ENCODE results near the gene SLC16A4.
"Not testable (repeated sequence)": the region's sequence is repeated elsewhere in the genome, so short reads cannot be mapped to it uniquely, and the experiment has no call there.

SLC16A4 gene

DNA sequence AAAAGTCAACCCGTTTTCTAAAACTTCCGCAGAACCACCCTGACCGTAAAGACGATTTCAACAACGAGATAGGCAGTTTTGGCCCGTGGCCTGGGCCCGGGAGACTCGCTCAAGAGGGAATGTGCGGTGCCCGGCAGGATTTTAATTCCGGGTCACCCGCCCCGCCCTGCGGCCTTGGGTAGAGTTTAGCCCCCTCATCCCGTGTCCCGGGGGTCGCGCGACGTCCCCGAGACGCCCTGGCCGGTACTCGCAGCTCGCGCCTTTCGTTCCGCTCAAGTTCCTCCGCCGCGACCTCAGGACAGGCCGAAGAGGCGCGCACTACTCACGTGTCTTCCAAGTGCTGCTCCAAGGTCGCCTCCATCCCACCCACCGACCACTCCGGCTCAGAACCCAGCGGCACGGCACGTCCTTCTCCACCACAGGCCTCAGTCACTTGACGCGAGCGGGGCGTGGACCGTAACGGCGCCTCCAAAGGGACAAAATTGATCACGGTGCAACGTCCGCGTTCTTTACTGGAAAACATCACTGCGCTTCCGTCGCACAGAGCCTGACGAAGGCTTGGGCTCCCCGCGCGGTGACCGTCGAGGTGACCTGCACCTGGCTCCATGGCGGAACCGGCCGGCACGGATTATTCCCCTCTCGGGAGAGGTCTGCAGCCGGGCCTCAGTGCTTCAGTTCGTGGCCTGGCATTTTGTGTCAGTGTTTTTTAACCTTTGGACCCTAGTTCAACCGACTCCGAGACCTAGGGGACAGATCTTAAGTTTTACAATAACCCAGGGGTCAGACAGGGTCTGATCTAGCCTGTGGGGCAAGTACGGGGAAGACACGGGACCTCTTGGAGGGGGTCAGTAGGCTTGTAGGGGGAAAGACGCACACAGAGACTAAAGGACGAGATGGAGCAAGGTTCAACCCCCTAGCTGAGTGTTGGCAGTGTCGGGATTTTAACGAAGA lies 16.7 kb upstream of the SLC16A4 start, which contains the start of gene LAMTOR5:
Gene LAMTOR5 (minus strand): TSS at position 435 of the 951 bp plus-strand sequence. CDS start 74 bp downstream, at position 361.
- peak; percentile 94 for DNase-seq (ENCODE audit: low read depth)
- no peaks in the 10 kb centered on the region for H3K9me3 ChIP-seq (ENCODE audit: control insufficient read depth, low read length)
- peaks cover 19% of the 10 kb centered on the region for H3K4me1 ChIP-seq (ENCODE audit: control insufficient read depth, insufficient read depth, low read length)
- no peaks in the 10 kb centered on the region for H3K27me3 ChIP-seq (replicated peaks; ENCODE audit: control insufficient read depth, insufficient read depth, low read length)
- H3K4me3 ChIP-seq (ENCODE audit: low read length): peak within 1 kb of the TSS; percentile 99
- peak within 1 kb of the TSS; percentile 98 for H3K9ac ChIP-seq (ENCODE audit: low read length)
- peaks cover 33% of the 10 kb centered on the region for H3K36me3 ChIP-seq (ENCODE audit: control insufficient read depth, insufficient read depth, low read length, severe bottlenecking)

- H3K9ac ChIP-seq (ENCODE audit: low read length): peak overlapping the region; percentile 98
- not testable (repeated sequence) for H3K27me3 ChIP-seq (replicated peaks; ENCODE audit: control insufficient read depth, insufficient read depth, low read length); DNase-seq (ENCODE audit: low read depth); H3K9me3 ChIP-seq (ENCODE audit: control insufficient read depth, low read length)
- H3K36me3 ChIP-seq (ENCODE audit: control insufficient read depth, insufficient read depth, low read length, severe bottlenecking): peaks cover 44% of the 10 kb centered on the region
- peak overlapping the region; percentile 99 for H3K4me3 ChIP-seq (ENCODE audit: low read length)
- peaks cover 19% of the 10 kb centered on the region for H3K4me1 ChIP-seq (ENCODE audit: control insufficient read depth, insufficient read depth, low read length)
Measured at GRCh38 chr1:110406407-110406806, 15.6 kb upstream of the SLC16A4 start.

- H3K36me3 ChIP-seq (ENCODE audit: control insufficient read depth, insufficient read depth, low read length, severe bottlenecking): peaks cover 63% of the 10 kb centered on the region
- H3K27me3 ChIP-seq (replicated peaks; ENCODE audit: control insufficient read depth, insufficient read depth, low read length): no peaks in the 10 kb centered on the region
Measured at GRCh38 chr1:110404401-110404800, 13.6 kb upstream of the SLC16A4 start.

GRCh38 chr1:110403805-110404204 lies 13.0 kb upstream of the SLC16A4 start:
- Histone ChIP-seq H3K36me3 (ENCODE audit: control insufficient read depth, insufficient read depth, low read length, severe bottlenecking) (peaks cover 63% of the 10 kb centered on the region), H3K4me3 (ENCODE audit: low read length) (no peak overlapping the region), H3K27me3 (replicated peaks; ENCODE audit: control insufficient read depth, insufficient read depth, low read length) (no peaks in the 10 kb centered on the region), H3K9me3 (ENCODE audit: control insufficient read depth, low read length) (no peaks in the 10 kb centered on the region), H3K9ac (ENCODE audit: low read length) (no peak overlapping the region), H3K4me1 (ENCODE audit: control insufficient read depth, insufficient read depth, low read length) (peaks cover 18% of the 10 kb centered on the region)
- DNase-seq (ENCODE audit: low read depth): no peak

More at GRCh38 chr1:110404401-110404800, 13.6 kb upstream of the SLC16A4 start:
- DNase-seq (ENCODE audit: low read depth): no peak
- Histone ChIP-seq H3K9ac (ENCODE audit: low read length) (no peak overlapping the region), H3K4me1 (ENCODE audit: control insufficient read depth, insufficient read depth, low read length) (peaks cover 19% of the 10 kb centered on the region), H3K4me3 (ENCODE audit: low read length) (no peak overlapping the region), H3K9me3 (ENCODE audit: control insufficient read depth, low read length) (no peaks in the 10 kb centered on the region)

- H3K27me3 ChIP-seq (replicated peaks; ENCODE audit: control insufficient read depth, insufficient read depth, low read length); DNase-seq (ENCODE audit: low read depth); H3K9ac ChIP-seq (ENCODE audit: low read length); H3K9me3 ChIP-seq (ENCODE audit: control insufficient read depth, low read length); H3K4me3 ChIP-seq (ENCODE audit: low read length): not testable (repeated sequence)
- Histone ChIP-seq H3K4me1 (ENCODE audit: control insufficient read depth, insufficient read depth, low read length) (peaks cover 19% of the 10 kb centered on the region), H3K36me3 (ENCODE audit: control insufficient read depth, insufficient read depth, low read length, severe bottlenecking) (peaks cover 24% of the 10 kb centered on the region)
Measured at GRCh38 chr1:110396259-110396958, 5.6 kb upstream of the SLC16A4 start.

DNA sequence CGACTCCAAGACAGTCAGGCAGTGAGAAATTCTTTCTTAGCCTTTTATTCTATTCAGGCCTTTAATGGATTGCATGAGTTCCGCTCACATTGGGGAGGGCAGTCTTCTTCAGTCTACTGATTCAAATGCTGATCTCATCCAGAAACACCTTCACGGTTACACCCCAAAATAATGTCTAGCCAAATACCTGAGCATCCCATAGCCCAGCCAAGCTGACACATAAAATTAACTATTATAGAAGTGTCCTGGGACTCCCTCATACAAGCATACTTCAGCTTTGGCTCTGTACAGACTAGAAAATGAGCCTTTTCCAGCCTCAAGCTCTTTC lies 3.6 kb upstream of the SLC16A4 start:
- no peak overlapping the region for H3K4me3 ChIP-seq (ENCODE audit: low read length)
- H3K9ac ChIP-seq (ENCODE audit: low read length): no peak overlapping the region
- peaks cover 36% of the 10 kb centered on the region for H3K4me1 ChIP-seq (ENCODE audit: control insufficient read depth, insufficient read depth, low read length)
- H3K9me3 ChIP-seq (ENCODE audit: control insufficient read depth, low read length): no peaks in the 10 kb centered on the region
- H3K27me3 ChIP-seq (replicated peaks; ENCODE audit: control insufficient read depth, insufficient read depth, low read length): no peaks in the 10 kb centered on the region
- DNase-seq (ENCODE audit: low read depth): no peak
- peaks cover 6% of the 10 kb centered on the region for H3K36me3 ChIP-seq (ENCODE audit: control insufficient read depth, insufficient read depth, low read length, severe bottlenecking)

- H3K9ac ChIP-seq (ENCODE audit: low read length): no peak overlapping the region
- H3K9me3 ChIP-seq (ENCODE audit: control insufficient read depth, low read length): no peaks in the 10 kb centered on the region
- H3K36me3 ChIP-seq (ENCODE audit: control insufficient read depth, insufficient read depth, low read length, severe bottlenecking): peaks cover 5% of the 10 kb centered on the region
- H3K4me1 ChIP-seq (ENCODE audit: control insufficient read depth, insufficient read depth, low read length): peaks cover 42% of the 10 kb centered on the region
- DNase-seq (ENCODE audit: low read depth): peak; percentile 69
- H3K27me3 ChIP-seq (replicated peaks; ENCODE audit: control insufficient read depth, insufficient read depth, low read length): no peaks in the 10 kb centered on the region
- peak overlapping the region; percentile 1 for H3K4me3 ChIP-seq (ENCODE audit: low read length)
Measured at GRCh38 chr1:110393691-110394492, 3.1 kb upstream of the SLC16A4 start.

DNA sequence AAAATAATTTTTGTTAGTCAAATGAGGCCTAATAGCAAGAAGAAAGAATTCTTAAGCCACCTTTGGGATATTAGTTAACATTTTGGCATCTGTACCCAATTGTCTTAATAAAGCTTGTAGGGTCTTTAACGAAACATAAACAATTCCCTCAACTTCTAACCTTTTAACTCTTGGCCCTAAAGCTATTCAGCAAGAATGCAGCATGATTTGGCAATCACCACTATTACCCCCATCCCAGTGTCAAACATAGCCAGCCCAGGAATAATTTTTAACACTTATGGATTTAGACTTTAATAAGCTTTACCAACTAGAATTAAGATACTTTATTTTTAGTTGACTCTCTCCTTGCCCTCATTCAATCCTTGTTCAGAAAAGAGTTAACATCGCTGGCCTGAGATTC lies 2.5 kb upstream of the SLC16A4 start:
- DNase-seq (ENCODE audit: low read depth): no peak
- Histone ChIP-seq H3K9me3 (ENCODE audit: control insufficient read depth, low read length) (no peaks in the 10 kb centered on the region), H3K4me3 (ENCODE audit: low read length) (peak overlapping the region; percentile 1), H3K27me3 (replicated peaks; ENCODE audit: control insufficient read depth, insufficient read depth, low read length) (no peaks in the 10 kb centered on the region), H3K36me3 (ENCODE audit: control insufficient read depth, insufficient read depth, low read length, severe bottlenecking) (peaks cover 2% of the 10 kb centered on the region), H3K4me1 (ENCODE audit: control insufficient read depth, insufficient read depth, low read length) (peaks cover 48% of the 10 kb centered on the region), H3K9ac (ENCODE audit: low read length) (no peak overlapping the region)

DNA sequence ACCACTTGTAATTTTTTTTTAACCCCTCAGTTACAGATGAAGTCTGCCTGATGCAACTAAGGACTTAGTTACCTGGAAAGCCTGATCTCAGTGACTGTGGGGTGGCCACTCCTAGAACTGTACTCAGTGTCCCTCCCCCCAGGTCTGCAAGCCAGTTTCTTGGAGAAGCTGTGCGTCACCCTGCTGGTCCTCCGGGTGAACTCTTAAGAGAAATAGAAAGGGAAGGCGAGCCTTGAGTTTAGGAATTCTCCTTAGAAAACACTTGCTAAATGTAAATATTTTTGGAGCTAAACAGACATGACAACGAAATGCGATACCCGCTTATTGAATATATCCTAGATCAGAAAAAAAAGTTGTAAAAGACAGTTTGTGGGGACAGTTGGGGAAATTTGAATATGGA lies 730 bp downstream of the SLC16A4 start:
- Histone ChIP-seq H3K27me3 (replicated peaks; ENCODE audit: control insufficient read depth, insufficient read depth, low read length) (no peaks in the 10 kb centered on the region), H3K4me1 (ENCODE audit: control insufficient read depth, insufficient read depth, low read length) (peaks cover 48% of the 10 kb centered on the region), H3K36me3 (ENCODE audit: control insufficient read depth, insufficient read depth, low read length, severe bottlenecking) (peaks cover 11% of the 10 kb centered on the region), H3K9me3 (ENCODE audit: control insufficient read depth, low read length) (no peaks in the 10 kb centered on the region), H3K4me3 (ENCODE audit: low read length) (peak overlapping the region; percentile 58), H3K9ac (ENCODE audit: low read length) (peak overlapping the region; percentile 63)
- DNase-seq (ENCODE audit: low read depth): peak; percentile 92

DNA sequence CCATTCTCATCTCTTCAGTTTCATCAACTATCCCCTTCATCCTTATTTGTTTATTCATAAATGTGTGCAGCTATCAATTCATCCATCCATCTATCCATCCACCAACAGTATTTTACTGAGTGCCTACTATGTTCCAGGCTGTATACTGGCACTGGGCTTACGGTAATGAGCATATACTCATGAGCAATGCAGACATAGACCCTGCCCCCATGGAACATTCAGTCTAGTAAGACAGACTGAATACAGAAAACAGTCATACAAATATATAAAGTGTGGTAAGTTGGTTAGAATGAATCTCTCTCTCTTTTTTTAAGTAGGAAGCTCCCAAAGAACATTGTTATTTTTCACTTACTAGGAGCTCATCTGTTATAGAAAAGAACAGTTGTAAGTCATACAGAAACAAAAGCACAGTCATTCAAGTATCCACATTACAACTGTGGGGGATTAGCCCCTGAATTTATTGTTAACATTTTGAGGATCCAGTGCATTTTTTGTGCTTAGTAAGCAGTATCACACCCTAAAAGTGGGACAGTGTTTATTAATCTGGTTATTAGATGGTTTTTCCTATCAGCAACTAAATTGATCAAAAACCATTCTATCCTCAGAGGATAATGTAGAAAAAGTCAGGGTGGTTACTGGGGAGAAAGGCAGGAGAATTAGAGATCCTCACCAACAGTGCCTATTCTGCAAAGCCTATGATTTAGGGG lies 3.6 kb downstream of the SLC16A4 start:
- Histone ChIP-seq H3K4me3 (ENCODE audit: low read length) (no peak overlapping the region), H3K36me3 (ENCODE audit: control insufficient read depth, insufficient read depth, low read length, severe bottlenecking) (peaks cover 18% of the 10 kb centered on the region), H3K9ac (ENCODE audit: low read length) (no peak overlapping the region), H3K4me1 (ENCODE audit: control insufficient read depth, insufficient read depth, low read length) (peaks cover 44% of the 10 kb centered on the region), H3K9me3 (ENCODE audit: control insufficient read depth, low read length) (no peaks in the 10 kb centered on the region), H3K27me3 (replicated peaks; ENCODE audit: control insufficient read depth, insufficient read depth, low read length) (no peaks in the 10 kb centered on the region)
- DNase-seq (ENCODE audit: low read depth): no peak

Measured in adipocyte (in vitro differentiated cells).